BE2C (cell line): ENCODE results near the gene KRTAP2-1.
"Not testable (repeated sequence)": the region's sequence is repeated elsewhere in the genome, so short reads cannot be mapped to it uniquely, and the experiment has no call there.

Source experiments
- DNase-seq: peaks from one replicate; pipeline ENCODE4 v3.0.0-alpha.2; 2020
- H3K27me3 ChIP-seq: fragments of 250-450 bp; sonication (Bioruptor Pico); 2 replicates; pipeline ENCODE4 v1.5.1; 2020; ENCODE audit warnings: mild to moderate bottlenecking
- H3K36me3 ChIP-seq: fragments of 250-450 bp; sonication (Bioruptor Pico); 2 replicates; pipeline ENCODE4 v1.5.1; 2020; ENCODE audit warnings: mild to moderate bottlenecking
- H3K4me1 ChIP-seq: fragments of 250-450 bp; sonication (Bioruptor Pico); 2 replicates; pipeline ENCODE4 v1.5.1; 2020
- H3K4me3 ChIP-seq: 2 replicates; pipeline ENCODE4 v1.5.1; 2011; ENCODE audit warnings: low read depth, low read length
- H3K9me3 ChIP-seq: fragments of 250-450 bp; sonication (Bioruptor Pico); 2 replicates; pipeline ENCODE4 v1.5.1; 2020
- CTCF ChIP-seq: IDR thresholded peaks from 2 replicates; pipeline ENCODE4 v1.5.1; 2012; ENCODE audit warnings: mild to moderate bottlenecking, low read depth, low read length

KRTAP2-1 gene

GRCh38 chr17:41054025-41054424 is 6.9 kb upstream of the KRTAP2-1 start:
- no peaks in the 10 kb centered on the region for H3K36me3 ChIP-seq
- no peaks in the 10 kb centered on the region for H3K4me1 ChIP-seq
- no peak overlapping the region for H3K4me3 ChIP-seq
- TF ChIP-seq CTCF: no peak
- no peaks in the 10 kb centered on the region for H3K27me3 ChIP-seq
- no peaks in the 10 kb centered on the region for H3K9me3 ChIP-seq
- DNase-seq: no peak

- Histone ChIP-seq H3K9me3 (no peaks in the 10 kb centered on the region), H3K4me1 (no peaks in the 10 kb centered on the region), H3K4me3 (no peak overlapping the region), H3K27me3 (no peaks in the 10 kb centered on the region), H3K36me3 (no peaks in the 10 kb centered on the region)
- TF ChIP-seq CTCF: no peak
- no peak for DNase-seq
Observed at GRCh38 chr17:41052566-41052965, 5.5 kb upstream of the KRTAP2-1 start.

- Histone ChIP-seq H3K4me1 (no peaks in the 10 kb centered on the region), H3K4me3 (no peak overlapping the region), H3K9me3 (no peaks in the 10 kb centered on the region), H3K36me3 (no peaks in the 10 kb centered on the region), H3K27me3 (no peaks in the 10 kb centered on the region)
- no peak for TF ChIP-seq CTCF
- no peak for DNase-seq
Observed at GRCh38 chr17:41049110-41049509, 2.0 kb upstream of the KRTAP2-1 start.

- no peak overlapping the region for H3K4me3 ChIP-seq
Observed at GRCh38 chr17:41048441-41048840, 1.3 kb upstream of the KRTAP2-1 start.

GRCh38 chr17:41042953-41043352 is 4.2 kb downstream of the KRTAP2-1 start:
- TF ChIP-seq CTCF: no peak
- no peak for DNase-seq

More at GRCh38 chr17:41048441-41048840, 1.3 kb upstream of the KRTAP2-1 start:
- no peak for DNase-seq
- Histone ChIP-seq H3K9me3 (no peaks in the 10 kb centered on the region), H3K4me1 (no peaks in the 10 kb centered on the region), H3K36me3 (no peaks in the 10 kb centered on the region), H3K27me3 (no peaks in the 10 kb centered on the region)
- TF ChIP-seq CTCF: no peak

GRCh38 chr17:41040783-41041571 is 6.1 kb downstream of the KRTAP2-1 start, which contains the start of gene KRTAP1-1:
TSS of gene KRTAP1-1 (minus strand) at chr17:41041450. CDS start at chr17:41041397, 53 bp downstream.
- H3K9me3 ChIP-seq, H3K4me1 ChIP-seq, H3K4me3 ChIP-seq, DNase-seq, H3K36me3 ChIP-seq: not testable (repeated sequence)
- H3K27me3 ChIP-seq: peaks cover 28% of the 10 kb centered on the region

More at GRCh38 chr17:41042953-41043352, 4.2 kb downstream of the KRTAP2-1 start:
- no peaks in the 10 kb centered on the region for H3K36me3 ChIP-seq
- H3K9me3 ChIP-seq: no peaks in the 10 kb centered on the region
- no peak overlapping the region for H3K4me3 ChIP-seq
- H3K27me3 ChIP-seq: peaks cover 15% of the 10 kb centered on the region
- no peaks in the 10 kb centered on the region for H3K4me1 ChIP-seq
